Cerebellar cortex (tissue), 1 donor: ENCODE measurements around the gene GTSE1.

Source experiments
- DNase-seq: peaks from one replicate; pipeline ENCODE4 v3.0.0-alpha.2; 2015; ENCODE audit warnings: low spot score

Gene GTSE1

GRCh38 chr22:46353483-46354105, 56.9 kb downstream of the GTSE1 start:
- no peak for DNase-seq

- no peak for DNase-seq
Measured at GRCh38 chr22:46354176-46354992, 57.7 kb downstream of the GTSE1 start.

GRCh38 chr22:46354993-46355305, 58.3 kb downstream of the GTSE1 start:
- no peak for DNase-seq

GRCh38 chr22:46355369-46355995, 58.8 kb downstream of the GTSE1 start:
- peak; percentile 64 for DNase-seq

- DNase-seq: no peak
Measured at GRCh38 chr22:46355996-46356471, 59.4 kb downstream of the GTSE1 start.

- DNase-seq: no peak
Measured at GRCh38 chr22:46356496-46357480, 60.1 kb downstream of the GTSE1 start.

GRCh38 chr22:46357711-46358520, 61.2 kb downstream of the GTSE1 start:
- DNase-seq: no peak

GRCh38 chr22:46358766-46359165, 62.1 kb downstream of the GTSE1 start:
- no peak for DNase-seq

GRCh38 chr22:46359362-46359761, 62.7 kb downstream of the GTSE1 start:
- no peak for DNase-seq

GRCh38 chr22:46360097-46360496, 63.4 kb downstream of the GTSE1 start:
- no peak for DNase-seq

GRCh38 chr22:46360891-46361290, 64.2 kb downstream of the GTSE1 start:
- no peak for DNase-seq

- DNase-seq: no peak
Measured at GRCh38 chr22:46361826-46362202, 65.1 kb downstream of the GTSE1 start.

- DNase-seq: no peak
Measured at GRCh38 chr22:46362203-46362933, 65.7 kb downstream of the GTSE1 start.

GRCh38 chr22:46362934-46363515, 66.4 kb downstream of the GTSE1 start:
- DNase-seq: no peak

- DNase-seq: no peak
Measured at GRCh38 chr22:46363611-46364321, 67.1 kb downstream of the GTSE1 start.

GRCh38 chr22:46364341-46365165, 67.9 kb downstream of the GTSE1 start:
- DNase-seq: no peak

GRCh38 chr22:46365166-46365624, 68.5 kb downstream of the GTSE1 start:
- DNase-seq: no peak

GRCh38 chr22:46366327-46366731, 69.7 kb downstream of the GTSE1 start:
- no peak for DNase-seq
